GM12878 (cell line): Measurements from ENCODE around the gene TICRR. TPM values are rescaled to one million over a fixed set of nuclear protein-coding genes. Genes with fewer than 3 reads are reported as not detected.

ENCODE experiments used
- ATAC-seq: fragments of 200-7000 bp; cut with Tn5 transposase; 3 replicates; pipeline ENCODE4 v1.9.1; 2020; ENCODE audit warnings: mild to moderate bottlenecking, moderate library complexity
- BruUV-seq: library from RNA; stranded (reverse); fragments of 400-500 nt; replicated peaks from 2 replicates; lab custom pipeline; 2021; lab: Mats Ljungman, UMichigan
- CTCF ChIA-PET: fragments of 300-600 bp; sonication (Branson Sonifier 250); formaldehyde crosslinking; extraction: SDS; loops from one replicate; lab custom pipeline; 2021; ENCODE audit warnings: inconsistent platforms; lab: Yijun Ruan, JAX
- POLR2A ChIA-PET: fragments of 350-600 bp; formaldehyde crosslinking; extraction: SDS; loops from one replicate; lab custom pipeline; 2021; ENCODE audit warnings: inconsistent platforms; lab: Charles Lee
- RAD21 ChIA-PET: fragments of 300-600 bp; sonication (Branson Sonifier 250); formaldehyde crosslinking; loops from one replicate; lab custom pipeline; 2023; ENCODE audit warnings: antibody characterized with exemption; ENCODE audit not compliant: unreplicated experiment; lab: Charles Lee
- SMC1A ChIA-PET: fragments of 300-600 bp; sonication (Branson Sonifier 250); formaldehyde crosslinking; loops from one replicate; lab custom pipeline; 2023; ENCODE audit not compliant: unreplicated experiment, uncharacterized antibody; lab: Charles Lee
- DNase-seq: peaks from one replicate; pipeline ENCODE4 v3.0.0-alpha.2; 2011; ENCODE audit warnings: low read depth, low spot score
- FAIRE-seq: peaks from 3 replicates; lab custom pipeline; 2011; peaks lifted over from hg19 to GRCh38; lab: Jason Lieb, UNC
- H2AFZ ChIP-seq: 2 replicates; pipeline ENCODE4 v1.6.0; 2011; ENCODE audit warnings: low read depth, low read length, control low read depth; ENCODE audit not compliant: control insufficient read depth
- H3K27ac ChIP-seq: 2 replicates; pipeline ENCODE4 v1.5.1; 2011; ENCODE audit warnings: control low read depth; ENCODE audit not compliant: control insufficient read depth, insufficient read depth
- H3K27me3 ChIP-seq, 2 experiments: replicated peaks in 1 of 2; 2 replicates each; pipeline versions ENCODE4 v1.6.0 to v1.6.1; 2011; ENCODE audit warnings: low read length in 1 of 2; ENCODE audit not compliant: control insufficient read depth in 2 of 2, insufficient read depth in 2 of 2
- H3K36me3 ChIP-seq, 2 experiments: 2 replicates each; pipeline ENCODE4 v1.5.1; 2011; ENCODE audit warnings: low read length in 1 of 2; ENCODE audit not compliant: control insufficient read depth in 2 of 2, insufficient read depth in 2 of 2
- H3K4me1 ChIP-seq: 2 replicates; pipeline ENCODE4 v1.6.1; 2011; ENCODE audit warnings: mild to moderate bottlenecking, low read length, moderate library complexity, mixed read lengths; ENCODE audit not compliant: control insufficient read depth, insufficient read depth
- H3K4me2 ChIP-seq: 2 replicates; pipeline ENCODE4 v1.6.0; 2011; ENCODE audit warnings: control low read depth; ENCODE audit not compliant: control insufficient read depth, insufficient read depth
- H3K4me3 ChIP-seq: fragments of 200-600 bp; sonication (generic); 2 replicates; pipeline ENCODE4 v1.5.1; 2016
- H3K79me2 ChIP-seq: 2 replicates; pipeline ENCODE4 v1.6.0; 2011; ENCODE audit warnings: low read length; ENCODE audit not compliant: control insufficient read depth, insufficient read depth
- H3K9ac ChIP-seq: 2 replicates; pipeline ENCODE4 v1.8.0; 2011; ENCODE audit warnings: low read length, control low read depth, mixed read lengths; ENCODE audit not compliant: control insufficient read depth, insufficient read depth
- H3K9me3 ChIP-seq: replicated peaks from 3 replicates; pipeline ENCODE4 v1.5.1; 2011; ENCODE audit warnings: mild to moderate bottlenecking, low read length; ENCODE audit not compliant: control insufficient read depth, insufficient read depth
- H4K20me1 ChIP-seq: 2 replicates; pipeline ENCODE4 v1.6.0; 2011; ENCODE audit not compliant: control insufficient read depth, insufficient read depth
- ATF2 ChIP-seq: IDR thresholded peaks from 2 replicates; pipeline ENCODE4 v1.6.1; 2012; ENCODE audit warnings: low read length, inconsistent platforms
- BRCA1 ChIP-seq: IDR thresholded peaks from 2 replicates; pipeline ENCODE4 v1.6.1; 2011; ENCODE audit warnings: low read depth, low read length, improper control_type of control experiment
- CBFB ChIP-seq: IDR thresholded peaks from 2 replicates; pipeline ENCODE4 v1.6.1; 2016; ENCODE audit warnings: antibody characterized with exemption, low read depth
- KAT2A ChIP-seq: conservative IDR thresholded peaks from 2 replicates; pipeline ENCODE4 v1.6.1; 2011; ENCODE audit warnings: low read depth, low read length; ENCODE audit not compliant: control insufficient read depth
- MLLT1 ChIP-seq: fragments of 450-650 bp; IDR thresholded peaks from 2 replicates; pipeline ENCODE4 v1.6.1; 2016; ENCODE audit warnings: mild to moderate bottlenecking
- MYC ChIP-seq: IDR thresholded peaks from 2 replicates; pipeline ENCODE4 v1.6.1; 2011; ENCODE audit warnings: mild to moderate bottlenecking, low read length, moderate library complexity, inconsistent platforms; ENCODE audit not compliant: insufficient read depth, insufficient replicate concordance, insufficient read length, severe bottlenecking
- NFYB ChIP-seq: IDR thresholded peaks from 2 replicates; pipeline ENCODE4 v1.6.1; 2011; ENCODE audit warnings: low read depth, mild to moderate bottlenecking, low read length, improper control_type of control experiment, moderate library complexity; ENCODE audit not compliant: insufficient read depth
- POLR2A ChIP-seq: IDR thresholded peaks from 2 replicates; pipeline ENCODE4 v1.6.1; 2011; ENCODE audit warnings: low read depth, mild to moderate bottlenecking, low read length
- REST ChIP-seq: IDR thresholded peaks from 2 replicates; pipeline ENCODE4 v1.6.1; 2012; ENCODE audit warnings: mild to moderate bottlenecking, low read depth, low read length
- ZNF24 ChIP-seq: fragments of 450-650 bp; IDR thresholded peaks from 2 replicates; pipeline ENCODE4 v1.6.1; 2017; ENCODE audit warnings: antibody characterized with exemption, mild to moderate bottlenecking
- whole genome bisulfite sequencing: methylation state at CpG from one replicate; pipeline ENCODE4 v1.1.6; 2016; ENCODE audit warnings: low lambda C conversion rate; ENCODE audit not compliant: insufficient replicate concordance, insufficient coverage; ENCODE audit errors: missing lambda C conversion rate; 5-methylcytosine and 5-hydroxymethylcytosine counted together
- in situ Hi-C: fragments of 300-500 bp; cut with MboI; formaldehyde crosslinking; loops from 9 replicates; pipeline ENCODE4 v1.14.3; 2018; ENCODE audit warnings: mixed read lengths
- intact Hi-C: fragments of 100-400 bp; cut with micrococcal nuclease; formaldehyde crosslinking; loops from one replicate; pipeline ENCODE4 v1.14.2; 2022; ENCODE audit not compliant: unreplicated experiment
- polyA plus RNA-seq, 11 experiments: library from polyadenylated mRNA; depleted of rRNA in 4 of 11; unstranded in 6 of 11; stranded (reverse) in 5 of 11; fragments of >200 nt; fragmentation: Nextera tagmentation in 4 of 11; fragmentation: Illumina TruSeq in 1 of 11; extraction: Ambion mirVana in 4 of 11; extraction: Trizol in 1 of 11; gene quantifications; 1 replicate in 1 of 11; 2 replicates in 10 of 11; pipeline versions ENCODE4 v1.2.1 to v1.2.3, GENCODE V29; 2011 to 2016; ENCODE audit warnings: inconsistent platforms in 2 of 11, missing spikeins in 2 of 11, low read depth in 1 of 11
- total RNA-seq, 4 experiments: library from RNA; depleted of rRNA in 3 of 4; stranded (reverse); fragments of >200 nt in 3 of 4; fragmentation: Illumina TruSeq in 1 of 4; extraction: Trizol in 1 of 4; gene quantifications; 2 replicates each; pipeline versions ENCODE4 v1.2.1 to v1.2.3, GENCODE V29; 2013 to 2021

TICRR gene
- total and polyA plus RNA-seq, 10 of the 15 experiments (the other 5 are each of a cell fraction or from before 2014, with no cell fraction given), result 0.58 to 21.5 (median 11.5) TPM

- Histone ChIP-seq H3K27me3 (no peaks in the 10 kb centered on the region), H4K20me1 (no peaks in the 10 kb centered on the region), H3K4me2 (no peak overlapping the region), H3K27ac (no peak overlapping the region), H3K79me2 (no peaks in the 10 kb centered on the region), H3K36me3 (no peaks in the 10 kb centered on the region), H3K9ac (no peak overlapping the region)
- in situ Hi-C loops, result no loop called here
- ATAC-seq (no peak), DNase-seq (no peak)
- TF ChIP-seq MYC, result no peak
- no peak for TF ChIP-seq BRCA1
- no peak for TF ChIP-seq ATF2
- TF ChIP-seq, all 136 proteins: peak for 0
- Histone ChIP-seq H3K4me3 (no peak overlapping the region), H3K9me3 (peaks cover 2% of the 10 kb centered on the region; the same call in 2 of the 3 replicates), H2AFZ (no peak overlapping the region), H3K4me1 (no peaks in the 10 kb centered on the region)
- FAIRE-seq, result no peak
- SMC1A ChIA-PET, result no interaction called here
- intact Hi-C loops, result no loop called here
- POLR2A ChIA-PET, result no interaction called here
- CTCF ChIA-PET, result no interaction called here
- 30% methylated on average over 4 of the region's 4 CpGs for WGBS
- RAD21 ChIA-PET, result no interaction called here
- no TSS peak for BruUV-seq
Measured at GRCh38 chr15:89533861-89534544, 41.3 kb upstream of the TICRR start.

- Histone ChIP-seq H3K4me2 (no peak overlapping the region), H3K4me3 (no peak overlapping the region), H3K27ac (no peak overlapping the region), H3K27me3 (no peaks in the 10 kb centered on the region), H2AFZ (no peak overlapping the region), H3K9me3 (peaks cover 6% of the 10 kb centered on the region; the same call in 2 of the 3 replicates), H3K79me2 (no peaks in the 10 kb centered on the region), H3K36me3 (no peaks in the 10 kb centered on the region), H3K4me1 (no peaks in the 10 kb centered on the region; the same call in 1 of the 2 replicates), H4K20me1 (no peaks in the 10 kb centered on the region), H3K9ac (no peak overlapping the region)
- CTCF ChIA-PET, result interaction anchor here (1.0 to 1.4 kb wide), 2 partner anchors 16 to 181 kb away, joined by 4 read pairs; no protein-coding TSS in a partner anchor
- RAD21 ChIA-PET, result no interaction called here
- in situ Hi-C loops (no loop called here), intact Hi-C loops (no loop called here)
- DNase-seq (no peak), ATAC-seq (no peak), FAIRE-seq (no peak)
- POLR2A ChIA-PET, result interaction anchor here (0.6 kb wide), 1 partner anchor 41 kb away, joined by 3 read pairs; no protein-coding TSS in a partner anchor
- 43% methylated on average over 2 of the region's 2 CpGs for WGBS
- BruUV-seq, result no TSS peak
- SMC1A ChIA-PET, result no interaction called here
- no peak for TF ChIP-seq ZNF24
- no peak for TF ChIP-seq KAT2A
- TF ChIP-seq NFYB, result no peak
- TF ChIP-seq MLLT1, result no peak
- no peak for TF ChIP-seq POLR2A
- no peak for TF ChIP-seq REST
- TF ChIP-seq CBFB, result no peak
Measured at GRCh38 chr15:89539027-89539426, 36.2 kb upstream of the TICRR start.
